ENCODE measurements around the gene GPBP1.

The GPBP1 gene

DNA sequence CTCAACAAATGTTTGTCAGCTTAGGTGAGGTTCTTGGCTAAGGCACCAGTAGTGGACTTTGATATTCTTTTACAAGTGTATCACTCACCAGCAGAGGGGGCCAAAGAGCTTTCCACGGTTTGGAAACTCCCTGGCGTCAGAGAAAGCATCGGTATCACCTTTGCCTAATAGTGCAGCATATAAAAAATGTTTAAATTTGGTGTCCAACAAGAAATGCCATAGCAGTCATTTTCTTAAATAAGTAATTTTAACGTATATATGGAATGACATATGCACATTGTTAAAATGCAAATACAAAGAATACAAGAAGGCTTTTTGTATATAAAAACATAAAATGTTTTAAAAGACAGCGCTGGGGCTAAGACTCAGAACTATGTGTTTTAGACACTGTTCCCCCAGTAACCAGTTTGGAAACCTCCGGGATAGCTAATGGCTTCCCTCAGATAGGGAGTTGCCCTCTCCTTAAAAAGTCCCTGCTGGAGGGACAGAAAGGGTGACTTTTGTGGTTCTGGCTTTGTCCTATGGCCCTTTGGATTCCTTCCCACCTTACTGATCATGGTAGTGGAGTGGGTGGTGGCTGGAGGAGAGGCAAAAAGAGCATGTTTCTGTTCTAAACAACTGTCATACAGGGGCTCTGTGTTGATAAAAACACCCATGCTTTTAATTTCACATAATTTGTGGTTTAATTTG lies 124.6 kb downstream of the GPBP1 start:
- peak overlapping the region; percentile 18; the same call in 1 of the 2 replicates for H3K4me3 ChIP-seq (replicated peaks; ENCODE audit: low read depth, low read length)
- no peaks in the 10 kb centered on the region for H3K36me3 ChIP-seq (ENCODE audit: control insufficient read depth, insufficient read depth, low read length)
- H3K27me3 ChIP-seq (replicated peaks; ENCODE audit: control insufficient read depth, insufficient read depth, low read length) = no peaks in the 10 kb centered on the region
- TF ChIP-seq, protein P1, sequence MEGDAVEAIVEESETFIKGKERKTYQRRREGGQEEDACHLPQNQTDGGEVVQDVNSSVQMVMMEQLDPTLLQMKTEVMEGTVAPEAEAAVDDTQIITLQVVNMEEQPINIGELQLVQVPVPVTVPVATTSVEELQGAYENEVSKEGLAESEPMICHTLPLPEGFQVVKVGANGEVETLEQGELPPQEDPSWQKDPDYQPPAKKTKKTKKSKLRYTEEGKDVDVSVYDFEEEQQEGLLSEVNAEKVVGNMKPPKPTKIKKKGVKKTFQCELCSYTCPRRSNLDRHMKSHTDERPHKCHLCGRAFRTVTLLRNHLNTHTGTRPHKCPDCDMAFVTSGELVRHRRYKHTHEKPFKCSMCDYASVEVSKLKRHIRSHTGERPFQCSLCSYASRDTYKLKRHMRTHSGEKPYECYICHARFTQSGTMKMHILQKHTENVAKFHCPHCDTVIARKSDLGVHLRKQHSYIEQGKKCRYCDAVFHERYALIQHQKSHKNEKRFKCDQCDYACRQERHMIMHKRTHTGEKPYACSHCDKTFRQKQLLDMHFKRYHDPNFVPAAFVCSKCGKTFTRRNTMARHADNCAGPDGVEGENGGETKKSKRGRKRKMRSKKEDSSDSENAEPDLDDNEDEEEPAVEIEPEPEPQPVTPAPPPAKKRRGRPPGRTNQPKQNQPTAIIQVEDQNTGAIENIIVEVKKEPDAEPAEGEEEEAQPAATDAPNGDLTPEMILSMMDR (IDR thresholded peaks at IDR 0.05; ENCODE audit: insufficient read depth, low read length, poor library complexity, severe bottlenecking) = peak; percentile 76
- peak; percentile 4 for DNase-seq (ENCODE audit: extremely low read depth, insufficient read length)

DNA sequence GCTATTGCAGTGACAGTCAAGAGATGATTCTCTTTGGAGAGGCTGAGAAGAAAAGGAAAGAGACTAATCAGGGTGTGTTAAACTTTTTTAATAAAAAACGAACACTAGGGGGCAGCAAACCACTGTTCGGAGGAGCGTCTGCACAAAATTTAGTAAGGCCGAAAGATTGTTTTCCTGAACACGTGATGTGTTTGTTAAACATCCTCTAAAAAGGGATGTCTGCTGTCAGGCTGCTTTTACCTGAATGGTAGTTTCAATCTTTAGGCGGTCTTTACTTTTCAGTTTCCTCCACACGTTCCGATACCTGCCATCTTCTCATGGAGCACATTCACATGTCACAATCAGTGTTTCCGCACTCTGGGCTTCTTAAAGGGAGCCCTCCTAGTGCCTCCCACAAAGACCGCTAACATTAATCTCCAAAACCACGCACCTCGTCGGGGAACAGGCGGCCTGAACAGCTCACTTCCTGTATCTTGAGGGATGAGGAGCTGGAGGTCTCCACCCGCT lies 125.2 kb downstream of the GPBP1 start:
- no peaks in the 10 kb centered on the region for H3K36me3 ChIP-seq (ENCODE audit: control insufficient read depth, insufficient read depth, low read length)
- no peaks in the 10 kb centered on the region for H3K27me3 ChIP-seq (replicated peaks; ENCODE audit: control insufficient read depth, insufficient read depth, low read length)
- TF ChIP-seq, protein P1 (IDR thresholded peaks at IDR 0.05; ENCODE audit: insufficient read depth, low read length, poor library complexity, severe bottlenecking) = peak; percentile 38
- H3K4me3 ChIP-seq (replicated peaks; ENCODE audit: low read depth, low read length) = no peak overlapping the region; the same call in 1 of the 2 replicates
- DNase-seq (ENCODE audit: extremely low read depth, insufficient read length) = peak; percentile 24

DNA sequence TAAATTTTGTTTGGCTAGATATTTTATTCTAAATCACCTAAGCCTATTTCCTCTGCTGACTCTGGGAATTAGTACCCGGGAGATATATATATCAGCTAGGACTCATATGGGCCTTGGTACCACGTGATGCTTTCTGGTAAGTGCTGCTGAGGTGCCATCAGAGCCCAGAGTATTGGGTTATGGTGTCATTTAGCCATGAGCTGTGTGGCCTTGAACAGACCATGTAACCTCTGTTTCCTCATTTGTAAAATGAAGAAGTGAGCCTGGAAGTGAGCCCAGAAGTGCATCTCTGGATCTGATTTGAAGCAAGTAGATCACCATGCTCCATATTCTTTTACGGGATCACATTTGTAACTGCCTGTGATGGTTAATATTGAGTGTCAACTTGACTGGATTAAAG lies 126.1 kb downstream of the GPBP1 start:
- Histone ChIP-seq H3K27me3 (replicated peaks; ENCODE audit: control insufficient read depth, insufficient read depth, low read length) (no peaks in the 10 kb centered on the region), H3K4me3 (replicated peaks; ENCODE audit: low read depth, low read length) (no peak overlapping the region), H3K36me3 (ENCODE audit: control insufficient read depth, insufficient read depth, low read length) (no peaks in the 10 kb centered on the region)
- TF ChIP-seq, protein P1 (IDR thresholded peaks at IDR 0.05; ENCODE audit: insufficient read depth, low read length, poor library complexity, severe bottlenecking) = no peak
- no peak for DNase-seq (ENCODE audit: extremely low read depth, insufficient read length)

DNA sequence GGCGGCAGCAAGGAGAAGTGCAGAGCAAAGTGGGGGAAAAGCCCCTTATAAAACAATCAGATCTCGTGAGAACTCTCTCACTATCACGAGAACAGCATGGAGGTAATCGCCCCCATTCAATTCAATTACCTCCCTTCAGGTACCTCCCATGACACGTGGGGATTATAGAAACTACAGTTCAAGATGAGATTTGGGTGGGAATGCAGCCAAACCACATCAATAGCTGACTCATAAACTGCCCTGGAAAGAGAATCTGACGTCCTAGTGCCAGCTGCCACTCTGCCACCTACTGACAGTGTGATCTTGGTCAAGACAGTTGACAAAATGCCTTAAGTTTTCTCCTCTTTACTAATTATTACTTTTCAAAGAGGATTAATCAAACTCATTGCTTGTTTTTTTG lies 128.3 kb downstream of the GPBP1 start:
- Histone ChIP-seq H3K27me3 (replicated peaks; ENCODE audit: control insufficient read depth, insufficient read depth, low read length) (no peaks in the 10 kb centered on the region), H3K36me3 (ENCODE audit: control insufficient read depth, insufficient read depth, low read length) (no peaks in the 10 kb centered on the region), H3K4me3 (replicated peaks; ENCODE audit: low read depth, low read length) (no peak overlapping the region)
- TF ChIP-seq, protein P1 (IDR thresholded peaks at IDR 0.05; ENCODE audit: insufficient read depth, low read length, poor library complexity, severe bottlenecking) = no peak
- DNase-seq (ENCODE audit: extremely low read depth, insufficient read length) = no peak

DNA sequence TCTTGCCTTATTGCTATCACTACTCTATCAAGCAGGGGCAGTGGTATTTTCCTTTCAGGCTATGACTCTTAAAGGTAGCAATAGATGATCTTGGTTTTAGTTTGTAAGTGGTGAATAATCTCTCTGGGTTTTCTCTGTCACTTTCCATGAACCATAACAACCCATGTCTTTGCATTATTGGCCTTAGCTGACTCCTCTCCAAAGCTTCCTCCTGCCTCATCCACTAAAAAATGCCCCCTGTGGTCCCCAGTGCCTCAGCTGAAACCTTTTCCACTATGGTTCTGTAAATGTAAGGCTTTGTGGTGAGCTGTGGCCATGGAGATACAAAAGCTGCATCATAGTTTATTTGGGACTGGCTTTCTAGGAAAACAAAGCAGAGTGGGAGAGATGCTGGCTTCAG lies 128.8 kb downstream of the GPBP1 start:
- TF ChIP-seq, protein P1 (IDR thresholded peaks at IDR 0.05; ENCODE audit: insufficient read depth, low read length, poor library complexity, severe bottlenecking) = no peak
- Histone ChIP-seq H3K4me3 (replicated peaks; ENCODE audit: low read depth, low read length) (no peak overlapping the region), H3K27me3 (replicated peaks; ENCODE audit: control insufficient read depth, insufficient read depth, low read length) (no peaks in the 10 kb centered on the region), H3K36me3 (ENCODE audit: control insufficient read depth, insufficient read depth, low read length) (no peaks in the 10 kb centered on the region)
- no peak for DNase-seq (ENCODE audit: extremely low read depth, insufficient read length)

Measured in GM06990 (cell line).